C4-2B (cell line): ENCODE measurements around the gene ATP6V1E1.

Experiments used
- H3K27ac ChIP-seq: fragments of 450-650 bp; 2 replicates; pipeline ENCODE4 v1.5.1; 2017
- ZFX ChIP-seq: fragments of 450-650 bp; IDR thresholded peaks from 2 replicates; pipeline ENCODE4 v1.6.1; 2017
- TF ChIP-seq, protein P1 (sequence below): fragments of 450-650 bp; conservative IDR thresholded peaks from 2 replicates; pipeline ENCODE4 v1.5.1; 2017; ENCODE audit warnings: mild to moderate bottlenecking

The ATP6V1E1 gene

DNA sequence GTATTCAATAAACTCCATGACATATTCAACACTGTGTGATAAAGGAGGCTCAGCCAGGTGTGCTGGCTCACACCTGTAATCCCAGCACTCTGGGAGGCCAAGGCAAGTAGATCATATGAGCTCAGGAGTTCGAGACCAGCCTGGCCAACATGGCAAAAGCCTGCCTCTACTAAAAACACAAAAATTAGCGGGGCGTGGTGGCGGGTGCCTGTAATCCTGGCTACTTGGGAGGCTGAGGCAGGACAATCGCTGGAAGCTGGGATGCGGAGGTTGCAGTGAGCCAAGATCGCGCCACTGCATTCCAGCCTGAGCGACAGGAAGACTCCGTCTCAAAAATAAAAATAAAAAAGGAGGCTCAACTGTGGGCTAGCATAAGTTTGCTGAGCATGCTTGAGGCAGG lies 69.4 kb downstream of the ATP6V1E1 start:
- H3K27ac ChIP-seq, result no peak overlapping the region
- TF ChIP-seq, protein P1, sequence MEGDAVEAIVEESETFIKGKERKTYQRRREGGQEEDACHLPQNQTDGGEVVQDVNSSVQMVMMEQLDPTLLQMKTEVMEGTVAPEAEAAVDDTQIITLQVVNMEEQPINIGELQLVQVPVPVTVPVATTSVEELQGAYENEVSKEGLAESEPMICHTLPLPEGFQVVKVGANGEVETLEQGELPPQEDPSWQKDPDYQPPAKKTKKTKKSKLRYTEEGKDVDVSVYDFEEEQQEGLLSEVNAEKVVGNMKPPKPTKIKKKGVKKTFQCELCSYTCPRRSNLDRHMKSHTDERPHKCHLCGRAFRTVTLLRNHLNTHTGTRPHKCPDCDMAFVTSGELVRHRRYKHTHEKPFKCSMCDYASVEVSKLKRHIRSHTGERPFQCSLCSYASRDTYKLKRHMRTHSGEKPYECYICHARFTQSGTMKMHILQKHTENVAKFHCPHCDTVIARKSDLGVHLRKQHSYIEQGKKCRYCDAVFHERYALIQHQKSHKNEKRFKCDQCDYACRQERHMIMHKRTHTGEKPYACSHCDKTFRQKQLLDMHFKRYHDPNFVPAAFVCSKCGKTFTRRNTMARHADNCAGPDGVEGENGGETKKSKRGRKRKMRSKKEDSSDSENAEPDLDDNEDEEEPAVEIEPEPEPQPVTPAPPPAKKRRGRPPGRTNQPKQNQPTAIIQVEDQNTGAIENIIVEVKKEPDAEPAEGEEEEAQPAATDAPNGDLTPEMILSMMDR, result no peak
- no peak for TF ChIP-seq ZFX

DNA sequence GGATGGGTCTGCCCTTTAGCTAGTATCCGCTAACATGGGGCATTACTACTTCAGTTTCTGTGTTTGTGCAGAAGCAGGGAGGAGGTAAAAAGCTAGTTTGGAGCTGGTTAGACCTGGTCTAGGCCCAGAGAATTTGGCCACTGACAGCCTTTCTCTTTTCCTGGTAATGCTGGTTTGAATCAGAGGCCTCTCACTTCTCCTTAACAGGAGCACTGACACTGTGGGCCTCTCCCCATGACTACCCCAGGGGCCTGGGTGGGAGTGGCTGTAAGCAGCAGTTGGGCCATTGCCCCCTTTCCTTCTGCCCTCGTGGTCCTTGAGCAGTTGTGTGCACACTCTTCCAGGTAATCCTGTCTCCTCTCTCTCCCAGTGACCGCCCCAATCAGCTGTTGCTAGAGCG lies 73.7 kb downstream of the ATP6V1E1 start:
- H3K27ac ChIP-seq, result no peak overlapping the region
- TF ChIP-seq, protein P1, result no peak
- no peak for TF ChIP-seq ZFX

DNA sequence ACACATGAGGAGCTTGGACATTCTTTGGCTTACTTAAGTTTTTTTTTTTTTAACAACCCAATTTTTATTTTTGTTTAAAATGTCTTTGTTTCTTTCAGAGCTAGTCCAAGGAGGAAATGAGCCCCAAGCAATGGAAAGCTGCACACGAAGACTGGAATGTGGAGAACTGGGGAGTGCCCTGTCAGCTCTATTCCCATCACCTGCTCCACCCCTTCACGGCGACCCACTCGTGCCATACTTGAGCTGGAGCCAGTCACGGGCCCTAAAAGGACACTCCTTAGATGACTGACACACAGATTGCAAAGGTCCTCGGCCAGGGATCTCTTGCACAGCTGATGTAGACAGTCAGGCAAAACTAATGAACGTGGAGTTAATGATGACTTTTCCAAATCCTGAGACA lies 75.8 kb downstream of the ATP6V1E1 start:
- TF ChIP-seq, protein P1, result no peak
- no peak for TF ChIP-seq ZFX
- no peak overlapping the region for H3K27ac ChIP-seq

DNA sequence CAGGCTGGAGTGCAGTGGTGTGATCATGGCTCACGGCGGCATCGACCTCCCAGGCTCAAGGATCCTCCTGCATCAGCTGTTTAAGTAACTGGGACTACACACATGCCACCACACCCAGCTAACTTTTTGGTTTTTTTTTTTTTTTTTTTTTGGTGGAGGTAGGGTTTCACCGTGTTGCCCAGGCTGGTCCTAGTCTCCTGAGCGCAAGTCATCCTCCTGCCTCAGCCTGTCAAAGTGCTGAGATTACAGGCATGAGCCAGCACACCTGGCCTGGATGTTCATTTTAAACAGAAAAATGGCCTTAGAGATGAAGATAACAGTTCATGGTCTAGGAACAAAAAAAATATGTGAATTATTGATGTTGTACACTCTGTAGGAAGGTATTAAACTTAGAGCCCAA lies 78.9 kb downstream of the ATP6V1E1 start:
- no peak overlapping the region for H3K27ac ChIP-seq
- TF ChIP-seq, protein P1, result no peak
- TF ChIP-seq ZFX, result no peak

DNA sequence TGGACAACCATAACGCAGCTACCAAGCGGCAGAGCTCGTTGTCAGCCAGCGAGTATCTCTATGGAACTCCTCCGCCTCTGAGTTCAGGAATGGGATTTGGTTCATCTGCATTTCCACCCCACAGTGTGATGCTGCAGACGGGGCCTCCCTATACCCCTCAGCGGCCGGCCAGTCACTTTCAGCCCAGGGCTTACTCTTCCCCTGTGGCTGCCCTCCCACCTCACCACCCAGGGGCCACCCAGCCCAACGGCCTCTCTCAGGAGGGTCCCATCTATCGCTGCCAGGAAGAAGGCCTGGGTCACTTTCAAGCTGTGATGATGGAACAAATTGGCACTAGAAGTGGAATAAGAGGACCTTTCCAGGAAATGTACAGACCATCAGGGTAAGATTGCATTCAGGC lies 79.4 kb downstream of the ATP6V1E1 start:
- TF ChIP-seq ZFX, result no peak
- TF ChIP-seq, protein P1, result no peak
- H3K27ac ChIP-seq, result no peak overlapping the region

DNA sequence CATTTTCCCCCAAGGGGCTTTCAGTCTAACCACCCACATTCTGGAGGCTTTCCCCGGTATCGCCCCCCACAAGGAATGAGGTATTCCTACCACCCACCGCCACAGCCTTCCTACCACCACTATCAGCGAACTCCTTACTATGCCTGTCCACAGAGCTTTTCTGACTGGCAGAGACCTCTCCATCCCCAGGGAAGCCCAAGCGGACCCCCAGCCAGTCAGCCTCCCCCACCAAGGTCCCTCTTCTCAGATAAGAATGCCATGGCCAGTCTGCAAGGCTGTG lies 79.9 kb downstream of the ATP6V1E1 start:
- no peak overlapping the region for H3K27ac ChIP-seq
- TF ChIP-seq, protein P1, result no peak
- no peak for TF ChIP-seq ZFX

DNA sequence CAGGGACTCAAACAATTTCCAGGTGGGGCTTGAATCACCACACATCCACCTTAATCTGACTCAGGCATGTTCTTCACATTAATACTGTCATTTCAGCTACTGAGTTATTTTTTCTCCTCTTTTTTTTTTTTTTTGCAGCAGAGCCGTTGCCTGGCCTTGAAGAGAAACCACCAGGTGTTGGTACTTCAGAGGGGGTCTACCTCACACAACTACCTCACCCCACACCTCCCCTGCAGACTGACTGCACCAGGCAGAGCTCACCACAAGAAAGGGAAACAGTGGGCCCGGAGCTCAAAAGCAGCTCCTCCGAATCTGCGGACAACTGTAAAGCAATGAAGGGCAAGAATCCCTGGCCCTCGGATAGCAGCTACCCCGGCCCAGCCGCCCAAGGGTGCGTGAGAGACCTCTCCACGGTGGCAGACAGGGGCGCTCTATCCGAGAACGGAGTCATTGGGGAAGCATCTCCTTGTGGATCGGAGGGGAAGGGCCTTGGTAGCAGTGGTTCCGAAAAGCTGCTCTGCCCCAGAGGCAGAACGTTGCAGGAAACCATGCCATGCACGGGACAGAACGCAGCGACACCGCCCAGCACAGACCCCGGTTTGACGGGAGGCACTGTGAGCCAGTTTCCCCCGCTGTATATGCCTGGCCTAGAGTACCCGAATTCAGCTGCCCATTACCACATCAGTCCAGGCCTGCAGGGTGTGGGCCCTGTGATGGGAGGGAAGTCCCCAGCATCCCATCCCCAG lies 80.4 kb downstream of the ATP6V1E1 start:
- H3K27ac ChIP-seq, result no peak overlapping the region
- TF ChIP-seq ZFX, result no peak
- TF ChIP-seq, protein P1, result no peak
